SK-N-MC (cell line): ENCODE measurements around the gene TXLNB.

ENCODE experiments used
- DNase-seq: peaks from one replicate; pipeline ENCODE4 v3.0.0-alpha.2; 2011; ENCODE audit warnings: low read depth, low spot score
- H3K27ac ChIP-seq: fragments of 200-600 bp; sonication (generic); 2 replicates; pipeline ENCODE4 v1.5.1; 2016; ENCODE audit warnings: mixed run types
- H3K36me3 ChIP-seq: fragments of 200-600 bp; sonication (generic); 2 replicates; pipeline ENCODE4 v1.6.1; 2017; ENCODE audit warnings: antibody characterized with exemption, low read length, mixed read lengths; ENCODE audit not compliant: insufficient read depth
- H3K4me3 ChIP-seq: fragments of 200-600 bp; sonication (generic); 2 replicates; pipeline ENCODE4 v1.5.1; 2016
- H3K9ac ChIP-seq: fragments of 200-600 bp; sonication (generic); 2 replicates; pipeline ENCODE4 v1.8.0; 2017; ENCODE audit warnings: mixed run types, mixed read lengths; ENCODE audit not compliant: insufficient read length
- H3K9me3 ChIP-seq: fragments of 200-600 bp; sonication (generic); 2 replicates; pipeline ENCODE4 v1.6.1; 2017; ENCODE audit warnings: low read depth, mild to moderate bottlenecking, antibody characterized with exemption, low read length, moderate library complexity, mixed read lengths
- EZH2 ChIP-seq: fragments of 200-600 bp; sonication (generic); IDR thresholded peaks from one replicate; pipeline ENCODE4 v1.6.1; 2017; ENCODE audit warnings: antibody characterized with exemption
- FOXP2 ChIP-seq: optimal IDR thresholded peaks from 2 replicates; pipeline ENCODE3; 2011; ENCODE audit warnings: mild to moderate bottlenecking, moderate library complexity; ENCODE audit not compliant: insufficient read depth; ENCODE audit errors: extremely low read length, control extremely low read depth
- POLR2AphosphoS5 ChIP-seq: IDR thresholded peaks from 2 replicates; pipeline ENCODE4 v1.6.1; 2012; ENCODE audit warnings: mild to moderate bottlenecking, low read depth, low read length, borderline replicate concordance

The TXLNB gene

DNA sequence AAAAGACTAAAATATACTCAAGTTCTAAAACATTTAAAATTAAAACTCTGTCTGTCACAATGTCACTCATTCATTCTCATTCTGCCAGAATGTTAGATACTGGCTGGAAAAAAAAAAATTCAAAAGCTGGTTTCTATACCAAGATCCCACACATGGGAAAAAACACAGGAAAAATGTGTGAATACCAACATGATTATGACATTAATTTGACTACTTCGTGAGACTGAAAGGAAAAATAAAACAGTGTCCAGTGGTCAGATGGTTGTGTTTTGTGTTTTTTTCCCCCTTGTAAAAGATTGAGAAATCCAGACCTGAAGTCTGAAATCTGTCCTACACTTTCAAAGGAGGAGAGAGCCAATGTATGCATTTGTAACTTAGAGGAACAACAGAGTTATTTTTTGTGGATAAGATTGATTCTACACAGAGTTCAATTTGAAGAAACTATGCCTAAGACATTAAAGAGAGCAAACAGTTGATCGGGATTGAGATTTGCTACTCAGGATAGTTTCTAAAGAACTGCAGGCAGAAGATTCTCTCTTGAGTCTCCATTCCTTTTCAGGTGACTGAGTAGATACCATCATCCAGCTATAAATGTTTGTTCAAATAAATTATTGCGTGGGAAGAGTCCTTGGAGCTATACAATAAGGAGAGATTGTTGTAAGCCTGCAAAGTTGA is 39.2 kb upstream of the TXLNB start:
- no peak overlapping the region for H3K27ac ChIP-seq
- H3K9me3 ChIP-seq: no peaks in the 10 kb centered on the region
- H3K4me3 ChIP-seq: no peak overlapping the region
- H3K36me3 ChIP-seq: no peaks in the 10 kb centered on the region
- no peak for DNase-seq
- TF ChIP-seq FOXP2 (no peak), EZH2 (no peak), POLR2AphosphoS5 (no peak)
- H3K9ac ChIP-seq: no peak overlapping the region

DNA sequence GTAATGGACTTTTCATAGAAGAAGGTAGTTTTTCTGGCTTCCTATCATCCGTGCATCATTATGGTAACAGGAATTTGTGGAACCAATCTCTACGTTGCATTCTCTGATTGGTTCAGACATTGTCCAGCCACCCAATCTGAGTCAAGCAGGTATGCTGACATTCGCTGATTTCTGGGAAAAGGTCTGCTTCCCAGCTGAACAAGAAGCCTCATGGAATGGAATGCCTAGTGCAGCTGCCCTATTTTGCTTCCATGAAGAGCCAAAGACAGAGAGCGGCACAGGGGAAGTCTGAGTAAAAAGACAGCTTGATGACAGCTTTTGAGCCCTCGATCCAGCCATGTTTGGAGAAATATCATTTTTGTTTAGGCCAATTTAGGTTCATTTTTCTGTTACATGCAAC is 38.5 kb upstream of the TXLNB start:
- Histone ChIP-seq H3K9me3 (no peaks in the 10 kb centered on the region), H3K36me3 (no peaks in the 10 kb centered on the region), H3K4me3 (no peak overlapping the region), H3K9ac (no peak overlapping the region), H3K27ac (no peak overlapping the region)
- TF ChIP-seq FOXP2 (no peak), EZH2 (no peak), POLR2AphosphoS5 (no peak)
- DNase-seq: no peak

DNA sequence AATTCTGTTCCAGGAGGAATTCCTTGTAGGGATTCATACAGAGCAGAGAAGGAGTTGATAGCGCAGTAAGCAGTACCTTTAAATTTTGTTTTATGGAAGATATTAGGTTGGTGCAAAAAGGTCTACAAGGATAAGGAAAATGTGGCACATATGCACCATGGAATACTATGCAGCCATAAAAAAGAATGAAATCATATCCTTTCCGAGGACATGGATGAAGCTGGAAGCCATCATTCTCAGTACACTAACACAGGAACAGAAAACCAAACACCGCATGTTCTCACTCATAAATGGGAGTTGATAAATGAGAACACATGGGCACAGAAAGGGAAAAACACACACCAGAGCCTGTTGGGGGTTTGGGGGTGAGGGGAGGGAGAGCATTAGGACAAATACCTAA is 37.4 kb upstream of the TXLNB start:
- Histone ChIP-seq H3K36me3 (no peaks in the 10 kb centered on the region), H3K27ac (no peak overlapping the region), H3K4me3 (no peak overlapping the region), H3K9me3 (no peaks in the 10 kb centered on the region), H3K9ac (no peak overlapping the region)
- no peak for DNase-seq
- no peak for TF ChIP-seq EZH2
- no peak for TF ChIP-seq FOXP2
- TF ChIP-seq POLR2AphosphoS5: no peak

DNA sequence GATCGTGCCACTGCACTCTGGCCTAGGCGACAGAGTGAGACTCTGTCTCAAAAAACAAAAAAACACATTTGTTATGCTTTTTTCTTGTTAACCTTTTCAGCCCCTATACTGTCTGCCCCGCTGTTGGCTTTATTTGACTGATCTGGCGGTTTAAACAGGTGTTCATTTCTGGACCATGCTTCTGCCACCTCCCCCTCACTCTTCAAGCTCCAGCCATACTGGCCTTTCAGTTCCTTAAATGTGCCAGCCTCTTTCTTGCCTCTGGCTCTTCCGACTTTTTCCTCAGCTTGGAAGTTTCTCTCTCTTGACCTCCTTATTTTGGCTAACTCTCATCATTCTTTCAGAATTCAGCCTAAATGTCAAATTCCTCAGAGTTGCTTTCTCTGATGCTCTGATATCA is 35.2 kb upstream of the TXLNB start:
- no peak overlapping the region for H3K27ac ChIP-seq
- no peaks in the 10 kb centered on the region for H3K36me3 ChIP-seq
- no peak overlapping the region for H3K9ac ChIP-seq
- no peak overlapping the region for H3K4me3 ChIP-seq
- H3K9me3 ChIP-seq: no peaks in the 10 kb centered on the region
- no peak for TF ChIP-seq FOXP2
- no peak for TF ChIP-seq EZH2
- TF ChIP-seq POLR2AphosphoS5: no peak
- DNase-seq: no peak

DNA sequence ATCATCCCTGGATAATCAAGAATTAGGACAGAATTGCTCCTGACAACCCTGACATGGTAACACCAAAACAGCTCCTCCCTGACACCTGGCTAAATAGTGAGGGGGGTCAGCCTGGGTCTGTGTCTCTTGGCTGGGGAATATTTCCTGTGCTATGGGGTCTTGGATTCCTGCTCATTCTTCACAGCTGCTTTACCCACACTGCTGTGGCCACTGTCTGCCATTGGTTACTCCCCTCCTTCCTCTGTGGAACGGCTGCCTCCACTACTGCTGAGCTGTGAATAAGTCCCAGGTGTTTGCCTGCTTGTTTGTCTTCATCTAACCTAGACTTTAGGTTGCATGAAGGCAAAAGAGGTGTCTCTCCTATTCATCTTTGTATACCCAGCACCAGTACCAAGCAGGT is 33.9 kb upstream of the TXLNB start:
- H3K27ac ChIP-seq: no peak overlapping the region
- H3K36me3 ChIP-seq: no peaks in the 10 kb centered on the region
- TF ChIP-seq FOXP2 (no peak), EZH2 (no peak), POLR2AphosphoS5 (no peak)
- no peak for DNase-seq
- no peak overlapping the region for H3K4me3 ChIP-seq
- no peak overlapping the region for H3K9ac ChIP-seq
- H3K9me3 ChIP-seq: no peaks in the 10 kb centered on the region

DNA sequence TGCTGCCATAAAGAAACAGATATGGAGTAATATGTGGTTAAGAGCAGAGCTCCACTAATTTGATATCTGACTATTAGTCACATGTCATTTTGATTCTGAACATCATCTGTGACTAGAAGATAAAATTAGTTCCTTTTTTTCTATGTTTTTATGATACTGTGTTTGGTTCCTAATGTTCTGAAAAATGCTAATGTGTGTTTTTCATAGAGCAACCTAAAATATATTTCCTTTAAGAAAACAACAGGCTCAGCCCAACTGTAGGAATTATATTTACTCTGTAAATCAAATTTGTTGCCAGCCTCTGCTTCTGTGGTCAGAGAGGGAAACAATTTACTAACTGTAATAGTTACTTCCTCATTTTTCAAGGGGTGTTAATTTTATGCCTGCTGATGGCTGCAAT is 33.3 kb upstream of the TXLNB start:
- TF ChIP-seq FOXP2: no peak
- no peak for TF ChIP-seq POLR2AphosphoS5
- no peak for TF ChIP-seq EZH2
- H3K4me3 ChIP-seq: no peak overlapping the region
- no peaks in the 10 kb centered on the region for H3K36me3 ChIP-seq
- DNase-seq: no peak
- no peaks in the 10 kb centered on the region for H3K9me3 ChIP-seq
- no peak overlapping the region for H3K27ac ChIP-seq
- H3K9ac ChIP-seq: no peak overlapping the region

DNA sequence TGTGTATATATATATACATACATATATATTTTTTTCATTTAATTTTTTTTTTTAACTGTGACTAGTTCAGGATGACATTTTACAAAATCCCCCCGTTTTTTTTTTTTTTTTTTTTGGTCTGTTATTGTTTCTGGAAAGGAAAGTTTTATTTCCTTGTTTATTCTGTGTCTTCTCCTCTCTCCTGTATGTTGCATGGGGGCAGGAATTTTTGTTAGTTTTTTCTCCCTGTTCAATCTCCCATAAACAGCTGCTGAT is 32.4 kb upstream of the TXLNB start:
- no peak overlapping the region for H3K27ac ChIP-seq
- no peak overlapping the region for H3K9ac ChIP-seq
- H3K9me3 ChIP-seq: no peaks in the 10 kb centered on the region
- TF ChIP-seq FOXP2 (no peak), POLR2AphosphoS5 (no peak), EZH2 (no peak)
- H3K4me3 ChIP-seq: no peak overlapping the region
- no peaks in the 10 kb centered on the region for H3K36me3 ChIP-seq
- no peak for DNase-seq

DNA sequence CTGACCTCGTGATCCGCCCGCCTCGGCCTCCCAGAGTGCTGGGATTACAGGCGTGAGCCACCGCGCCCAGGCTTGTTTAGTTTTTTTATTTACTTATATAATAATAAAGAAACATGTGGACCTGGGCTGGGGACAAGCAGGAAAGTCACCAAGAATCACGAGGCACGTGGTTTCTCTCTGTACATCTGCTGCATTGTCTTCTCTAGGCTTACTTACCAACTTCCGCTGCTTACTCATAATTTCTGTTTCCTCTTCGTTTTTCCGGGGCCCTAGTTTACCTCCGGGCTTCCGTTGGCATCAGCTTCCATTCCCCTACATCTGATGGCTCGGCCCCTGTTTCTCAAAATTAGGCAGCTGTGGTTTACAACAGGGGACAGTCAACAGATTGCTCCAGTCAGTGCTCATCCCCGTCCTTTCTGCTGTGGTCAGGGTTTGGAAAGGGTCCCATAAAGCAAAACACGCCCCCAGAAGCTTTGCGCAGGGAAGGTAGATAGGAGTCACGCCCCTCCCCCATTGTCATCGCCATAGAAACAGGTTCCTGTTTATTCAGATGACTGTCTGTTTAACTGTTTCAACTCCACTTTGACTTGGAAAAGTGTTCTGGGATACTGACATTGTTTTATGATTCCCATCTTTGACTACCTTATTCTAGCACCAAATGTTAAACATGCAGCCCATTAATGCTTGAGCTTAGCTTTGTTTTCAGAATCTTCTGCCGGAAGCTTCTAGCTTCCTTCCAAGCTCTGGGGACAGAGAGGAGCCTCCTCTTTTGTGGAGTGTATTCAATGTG is 31.9 kb upstream of the TXLNB start:
- Histone ChIP-seq H3K9me3 (no peaks in the 10 kb centered on the region), H3K36me3 (no peaks in the 10 kb centered on the region), H3K9ac (no peak overlapping the region), H3K27ac (no peak overlapping the region), H3K4me3 (no peak overlapping the region)
- no peak for TF ChIP-seq EZH2
- no peak for TF ChIP-seq POLR2AphosphoS5
- no peak for TF ChIP-seq FOXP2
- no peak for DNase-seq

DNA sequence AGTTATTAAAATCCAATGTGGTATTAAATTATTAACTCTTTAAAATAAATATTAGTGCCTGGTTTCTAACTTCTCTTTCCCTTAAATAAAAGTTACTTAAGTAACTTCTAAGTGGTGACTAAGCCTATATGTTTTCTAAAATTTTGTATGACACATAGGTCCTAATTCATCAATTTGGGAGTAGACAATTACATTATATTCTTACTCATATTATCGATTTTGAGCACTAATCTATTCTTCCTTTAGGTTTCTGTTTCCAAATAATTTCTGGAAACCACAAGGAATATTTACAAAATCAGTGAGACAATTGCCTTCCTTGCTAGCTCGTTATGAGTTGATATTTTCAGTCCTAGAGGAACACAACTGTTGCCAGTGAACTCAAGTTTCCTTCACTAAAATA is 28.3 kb upstream of the TXLNB start:
- H3K36me3 ChIP-seq: no peaks in the 10 kb centered on the region
- H3K9ac ChIP-seq: no peak overlapping the region
- no peak overlapping the region for H3K4me3 ChIP-seq
- H3K9me3 ChIP-seq: no peaks in the 10 kb centered on the region
- no peak overlapping the region for H3K27ac ChIP-seq
- DNase-seq: no peak
- TF ChIP-seq POLR2AphosphoS5: no peak
